ENCODE measurements around the gene HK2.

The HK2 gene

GRCh38 chr2:74819702-74820101 is 14.2 kb upstream of the HK2 start:
- no peak for TF ChIP-seq CTCF (IDR thresholded peaks at IDR 0.05; ENCODE audit: low read depth, low read length)
- no peaks in the 10 kb centered on the region for H3K36me3 ChIP-seq
- no peak overlapping the region for H3K4me3 ChIP-seq (ENCODE audit: low read depth, low read length)

GRCh38 chr2:74821177-74822126 is 12.5 kb upstream of the HK2 start:
- Histone ChIP-seq H3K36me3 (no peaks in the 10 kb centered on the region), H3K9me3 (ENCODE audit: severe bottlenecking) (no peaks in the 10 kb centered on the region), H3K27ac (no peak overlapping the region), H3K4me3 (ENCODE audit: low read depth, low read length) (no peak overlapping the region), H3K27me3 (ENCODE audit: insufficient read depth, low read depth, severe bottlenecking) (no peaks in the 10 kb centered on the region)
- DNase-seq: no peak
- no peak for TF ChIP-seq CTCF (IDR thresholded peaks at IDR 0.05; ENCODE audit: low read depth, low read length)

More at GRCh38 chr2:74819702-74820101, 14.2 kb upstream of the HK2 start:
- DNase-seq: no peak
- Histone ChIP-seq H3K27ac (no peak overlapping the region), H3K9me3 (ENCODE audit: severe bottlenecking) (no peaks in the 10 kb centered on the region), H3K27me3 (ENCODE audit: insufficient read depth, low read depth, severe bottlenecking) (no peaks in the 10 kb centered on the region)

GRCh38 chr2:74822771-74823566 is 11.0 kb upstream of the HK2 start:
- H3K4me3 ChIP-seq (ENCODE audit: low read depth, low read length): peak overlapping the region; percentile 15

DNA sequence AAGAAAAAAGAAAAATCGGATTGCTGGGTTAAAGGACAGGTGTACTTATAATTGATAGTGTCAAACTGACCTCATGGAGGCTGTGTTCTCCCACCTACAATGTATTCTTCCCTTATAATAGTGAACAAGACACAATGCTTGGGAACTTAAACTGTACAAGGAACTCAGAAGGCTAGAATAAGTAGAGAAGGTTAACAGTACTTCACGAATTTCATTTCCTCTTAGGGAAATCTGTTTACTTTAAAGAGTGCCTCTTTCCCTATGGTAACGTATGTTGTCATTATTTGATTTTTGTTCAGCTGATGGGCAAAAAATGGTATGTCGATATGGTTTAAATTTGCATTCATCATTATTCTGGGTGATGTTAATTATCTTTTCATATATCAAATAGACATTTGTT is 9.2 kb upstream of the HK2 start:
- Histone ChIP-seq H3K27me3 (ENCODE audit: insufficient read depth, low read depth, severe bottlenecking) (no peaks in the 10 kb centered on the region), H3K27ac (no peak overlapping the region), H3K9me3 (ENCODE audit: severe bottlenecking) (no peaks in the 10 kb centered on the region), H3K4me3 (ENCODE audit: low read depth, low read length) (no peak overlapping the region), H3K36me3 (no peaks in the 10 kb centered on the region)
- no peak for DNase-seq
- no peak for TF ChIP-seq CTCF (IDR thresholded peaks at IDR 0.05; ENCODE audit: low read depth, low read length)

More at GRCh38 chr2:74822771-74823566, 11.0 kb upstream of the HK2 start:
- peak; percentile 75 for DNase-seq
- peak overlapping the region; percentile 58 for H3K27ac ChIP-seq
- H3K36me3 ChIP-seq: no peaks in the 10 kb centered on the region
- H3K9me3 ChIP-seq (ENCODE audit: severe bottlenecking): no peaks in the 10 kb centered on the region
- TF ChIP-seq CTCF (IDR thresholded peaks at IDR 0.05; ENCODE audit: low read depth, low read length): no peak
- no peaks in the 10 kb centered on the region for H3K27me3 ChIP-seq (ENCODE audit: insufficient read depth, low read depth, severe bottlenecking)

GRCh38 chr2:74828543-74828942 is 5.4 kb upstream of the HK2 start:
- DNase-seq: peak; percentile 50
- H3K9me3 ChIP-seq (ENCODE audit: severe bottlenecking): no peaks in the 10 kb centered on the region
- H3K27me3 ChIP-seq (ENCODE audit: insufficient read depth, low read depth, severe bottlenecking): no peaks in the 10 kb centered on the region
- H3K27ac ChIP-seq: peak overlapping the region; percentile 36
- TF ChIP-seq CTCF (IDR thresholded peaks at IDR 0.05; ENCODE audit: low read depth, low read length): no peak
- H3K36me3 ChIP-seq: no peaks in the 10 kb centered on the region
- no peak overlapping the region for H3K4me3 ChIP-seq (ENCODE audit: low read depth, low read length)

Measured in WERI-Rb-1 (cell line).